HepG2 (cell line): ENCODE results near the gene POU4F2. TPM values are rescaled to one million over a fixed set of nuclear protein-coding genes. Genes with fewer than 3 reads are reported as not detected.

Source experiments
- ATAC-seq: fragments of 200-7000 bp; cut with Tn5 transposase; 3 replicates; pipeline ENCODE4 v1.9.1; 2020; ENCODE audit warnings: mild to moderate bottlenecking, moderate library complexity
- BruUV-seq: library from RNA; stranded (reverse); fragments of 400-500 nt; replicated peaks from 2 replicates; lab custom pipeline; 2021; lab: Mats Ljungman, UMichigan
- CTCF ChIA-PET: fragments of 300-600 bp; formaldehyde crosslinking; extraction: SDS; loops from one replicate; lab custom pipeline; 2021; ENCODE audit warnings: low total read pairs, inconsistent platforms, low intra/inter-chr PET ratio; lab: Yijun Ruan, JAX
- POLR2A ChIA-PET: fragments of 350-600 bp; sonication (Branson Sonifier 250); formaldehyde crosslinking; loops from one replicate; lab custom pipeline; 2020; ENCODE audit warnings: antibody characterized with exemption, inconsistent platforms; lab: Yijun Ruan, JAX
- DNase-seq: peaks from one replicate; pipeline ENCODE4 v3.0.0-alpha.2; 2015; ENCODE audit warnings: low spot score
- FAIRE-seq: peaks from 3 replicates; lab custom pipeline; 2011; peaks lifted over from hg19 to GRCh38; lab: Jason Lieb, UNC
- H2AFZ ChIP-seq: one replicate; pipeline ENCODE4 v1.6.1; 2011; ENCODE audit warnings: low read length, inconsistent platforms
- H3K27ac ChIP-seq: fragments of 300-600 bp; 3 replicates; pipeline ENCODE4 v1.8.0; 2011; ENCODE audit warnings: mixed run types, mild to moderate bottlenecking, mixed read lengths, low read length, inconsistent platforms; ENCODE audit not compliant: insufficient read depth; ENCODE audit errors: extremely low read length
- H3K27me3 ChIP-seq, 2 experiments: fragments of 200-600 bp in 1 of 2; 2 replicates in 1 of 2; 3 replicates in 1 of 2; pipeline versions ENCODE4 v1.6.0 to v1.8.0; 2011; ENCODE audit warnings: low read length in 2 of 2, mild to moderate bottlenecking in 2 of 2, moderate library complexity in 2 of 2, inconsistent platforms in 1 of 2; ENCODE audit not compliant: insufficient read depth in 2 of 2, control insufficient read depth in 1 of 2
- H3K36me3 ChIP-seq, 2 experiments: fragments of 200-600 bp in 1 of 2; replicated peaks in 1 of 2; 2 replicates in 1 of 2; 3 replicates in 1 of 2; pipeline versions ENCODE4 v1.5.1 to v1.8.0; 2011; ENCODE audit warnings: low read length in 2 of 2, inconsistent platforms in 1 of 2; ENCODE audit not compliant: insufficient read depth in 2 of 2, control insufficient read depth in 1 of 2
- H3K4me1 ChIP-seq: 2 replicates; pipeline ENCODE4 v1.5.1; 2012; ENCODE audit warnings: low read length, inconsistent platforms; ENCODE audit not compliant: insufficient read depth
- H3K4me2 ChIP-seq: 2 replicates; pipeline ENCODE4 v1.6.0; 2011; ENCODE audit warnings: low read depth, low read length, inconsistent platforms
- H3K4me3 ChIP-seq, 3 experiments: fragments of 200-600 bp in 1 of 3; sonication (generic), shearing (Covaris generic) in 1 of 3; replicated peaks in 1 of 3; 2 replicates each; pipeline ENCODE4 v1.5.1; 2011 to 2016; ENCODE audit warnings: low read length in 3 of 3, inconsistent platforms in 2 of 3, low read depth in 2 of 3, mild to moderate bottlenecking in 2 of 3, control low read depth in 1 of 3, mixed read lengths in 1 of 3; ENCODE audit not compliant: insufficient read depth in 1 of 3
- H3K79me2 ChIP-seq: one replicate; pipeline ENCODE4 v1.6.1; 2011; ENCODE audit warnings: low read length, inconsistent platforms; ENCODE audit not compliant: insufficient read depth
- H3K9ac ChIP-seq: 2 replicates; pipeline ENCODE4 v1.6.0; 2011; ENCODE audit warnings: mild to moderate bottlenecking, low read depth, low read length, inconsistent platforms; ENCODE audit not compliant: insufficient read depth
- H3K9me3 ChIP-seq: 2 replicates; pipeline ENCODE4 v1.5.1; 2012; ENCODE audit warnings: mild to moderate bottlenecking, low read length
- H4K20me1 ChIP-seq: 2 replicates; pipeline ENCODE4 v1.6.0; 2011; ENCODE audit warnings: inconsistent platforms, mild to moderate bottlenecking, low read length, moderate library complexity; ENCODE audit not compliant: insufficient read depth
- DZIP1 ChIP-seq: sonication (generic); formaldehyde crosslinking; IDR thresholded peaks from 2 replicates; pipeline ENCODE4 v1.5.0; 2020; ENCODE audit warnings: mild to moderate bottlenecking, missing genetic modification reagents
- KLF12 ChIP-seq: sonication (generic); formaldehyde crosslinking; IDR thresholded peaks from 2 replicates; pipeline ENCODE4 v1.4.0; 2020; ENCODE audit warnings: missing genetic modification reagents, borderline replicate concordance
- MAFG ChIP-seq: sonication (generic); formaldehyde crosslinking; IDR thresholded peaks from 2 replicates; pipeline ENCODE4 v1.5.1; 2020; ENCODE audit warnings: mild to moderate bottlenecking, missing genetic modification reagents
- NR2F6 ChIP-seq, 2 experiments: IDR thresholded peaks; 2 replicates each; pipeline ENCODE4 v1.6.1; 2016; ENCODE audit warnings: antibody characterized with exemption in 1 of 2, mild to moderate bottlenecking in 1 of 2
- PAWR ChIP-seq: sonication (generic); formaldehyde crosslinking; IDR thresholded peaks from 2 replicates; pipeline ENCODE4 v1.4.0; 2020; ENCODE audit warnings: missing genetic modification reagents, mild to moderate bottlenecking, borderline replicate concordance
- PCBP2 ChIP-seq: fragments of 200-400 bp; formaldehyde crosslinking; optimal IDR thresholded peaks from 2 replicates; pipeline ENCODE3; 2018; ENCODE audit warnings: low read length, low read depth; ENCODE audit not compliant: poor library complexity, severe bottlenecking
- PHB2 ChIP-seq: fragments of 450-650 bp; IDR thresholded peaks from 2 replicates; pipeline ENCODE4 v1.6.1; 2018; ENCODE audit not compliant: partially characterized antibody
- RELA ChIP-seq: sonication (generic); formaldehyde crosslinking; IDR thresholded peaks from 2 replicates; pipeline ENCODE4 v1.4.0; 2020; ENCODE audit warnings: missing genetic modification reagents
- SMAD1 ChIP-seq: sonication (generic); formaldehyde crosslinking; IDR thresholded peaks from 2 replicates; pipeline ENCODE4 v1.4.0; 2020; ENCODE audit warnings: missing genetic modification reagents, low read depth, mild to moderate bottlenecking, borderline replicate concordance
- ZNF10 ChIP-seq: sonication (generic); formaldehyde crosslinking; IDR thresholded peaks from 2 replicates; pipeline ENCODE4 v1.4.0; 2020; ENCODE audit warnings: mild to moderate bottlenecking, low read depth, missing genetic modification reagents, borderline replicate concordance
- ZNF143 ChIP-seq: sonication (generic); formaldehyde crosslinking; IDR thresholded peaks from 2 replicates; pipeline ENCODE4 v1.4.0; 2020; ENCODE audit warnings: missing genetic modification reagents
- ZNF430 ChIP-seq: sonication (generic); formaldehyde crosslinking; IDR thresholded peaks from 2 replicates; pipeline ENCODE4 v1.9.0; 2021; ENCODE audit warnings: mild to moderate bottlenecking, missing genetic modification reagents
- ZNF441 ChIP-seq: sonication (generic); formaldehyde crosslinking; IDR thresholded peaks from 2 replicates; pipeline ENCODE4 v1.7.0; 2021; ENCODE audit warnings: missing genetic modification reagents, borderline replicate concordance
- ZNF598 ChIP-seq: sonication (generic); formaldehyde crosslinking; IDR thresholded peaks from 2 replicates; pipeline ENCODE4 v1.5.1; 2020; ENCODE audit warnings: mild to moderate bottlenecking, missing genetic modification reagents, borderline replicate concordance
- ZNF784 ChIP-seq: sonication (generic); formaldehyde crosslinking; IDR thresholded peaks from 2 replicates; pipeline ENCODE4 v1.5.1; 2020; ENCODE audit warnings: missing genetic modification reagents, mild to moderate bottlenecking, borderline replicate concordance
- WGBS: methylation state at CpG from one replicate; pipeline ENCODE4 v1.1.6; 2017; ENCODE audit warnings: low lambda C conversion rate; 5-methylcytosine and 5-hydroxymethylcytosine counted together
- in situ Hi-C: cut with HindIII; loops from 2 replicates; pipeline ENCODE4 v1.10.0; 2017; ENCODE audit warnings: low pct_unique_long_range_greater_than_20kb; ENCODE audit not compliant: extremely low pct_ligation_motif_present
- intact Hi-C: fragments of 100-400 bp; cut with micrococcal nuclease; formaldehyde crosslinking; loops from one replicate; pipeline ENCODE4 v1.10.0; 2022; ENCODE audit not compliant: unreplicated experiment
- polyA plus RNA-seq, 8 experiments: library from polyadenylated mRNA; depleted of rRNA in 3 of 8; stranded (reverse) in 7 of 8; unstranded in 1 of 8; fragments of >200 nt; fragmentation: Illumina TruSeq in 4 of 8; extraction: Trizol in 4 of 8; gene quantifications; 2 replicates each; pipeline versions ENCODE4 v1.2.1 to v1.2.3, GENCODE V29; 2011 to 2016; ENCODE audit warnings: low read depth in 4 of 8, missing spikeins in 1 of 8, mixed read lengths in 1 of 8; ENCODE audit not compliant: insufficient read depth in 1 of 8
- total RNA-seq, 5 experiments: library from RNA; depleted of rRNA; stranded (reverse); fragments of >200 nt; fragmentation: Illumina TruSeq; extraction: Trizol; gene quantifications; 2 replicates each; pipeline ENCODE4 v1.2.3, GENCODE V29; 2016; ENCODE audit warnings: low read depth in 1 of 5
- TF ChIP-seq, protein P1 (sequence below): sonication (generic); formaldehyde crosslinking; IDR thresholded peaks from 2 replicates; pipeline ENCODE4 v1.5.0; 2020; ENCODE audit warnings: mild to moderate bottlenecking, low read depth, missing genetic modification reagents, borderline replicate concordance
- TF ChIP-seq, protein P2 (sequence below): sonication (generic); formaldehyde crosslinking; IDR thresholded peaks from 2 replicates; pipeline ENCODE4 v1.4.0; 2020; ENCODE audit warnings: missing genetic modification reagents
- TF ChIP-seq, protein P3 (sequence below): sonication (generic); formaldehyde crosslinking; IDR thresholded peaks from 2 replicates; pipeline ENCODE4 v1.4.0; 2020; ENCODE audit warnings: mild to moderate bottlenecking, missing genetic modification reagents

The POU4F2 gene
- total and polyA plus RNA-seq, 2 of the 13 experiments (the other 11 are each of a cell fraction or from before 2014, with no cell fraction given) = not detected

- TF ChIP-seq NR2F6 (IDR thresholded peaks at IDR 0.05) = no peak
- TF ChIP-seq NR2F6 (CRISPR knock-in tag; IDR thresholded peaks at IDR 0.05) = no peak
- TF ChIP-seq ZNF10 (CRISPR knock-in tag) = no peak
- TF ChIP-seq DZIP1 (CRISPR knock-in tag) = no peak
- TF ChIP-seq, all 625 proteins: peak for 0
Measured at GRCh38 chr4:146648461-146648783, 9.7 kb downstream of the POU4F2 start (continued).

GRCh38 chr4:146649232-146649631 is 10.5 kb downstream of the POU4F2 start:
- Histone ChIP-seq H4K20me1 (no peaks in the 10 kb centered on the region), H3K27me3 (peaks cover 3 to 9% of the 10 kb centered on the region in 2 experiments; a peak in 3 of 5 replicates), H3K9ac (no peak overlapping the region), H3K4me1 (no peaks in the 10 kb centered on the region), H3K4me2 (no peak overlapping the region), H3K79me2 (no peaks in the 10 kb centered on the region), H3K4me3 (no peak overlapping the region), H3K27ac (no peak overlapping the region), H2AFZ (no peak overlapping the region), H3K36me3 (no peaks in the 10 kb centered on the region), H3K9me3 (no peaks in the 10 kb centered on the region)
- ATAC-seq = no peak
- in situ Hi-C loops (no loop called here), intact Hi-C loops (no loop called here)
- ChIA-PET POLR2A (no interaction called here), CTCF (no interaction called here)
- DNase-seq = no peak
- no peak for FAIRE-seq
- BruUV-seq = no TSS peak
- 0% methylated on average over 3 of the region's 3 CpGs for WGBS
- TF ChIP-seq ZNF143 = no peak
- no peak for TF ChIP-seq MAFG (CRISPR knock-in tag)
- no peak for TF ChIP-seq PHB2
- no peak for TF ChIP-seq PAWR (CRISPR knock-in tag)
- no peak for TF ChIP-seq ZNF784 (CRISPR knock-in tag)
- no peak for TF ChIP-seq PCBP2
- TF ChIP-seq RELA (CRISPR knock-in tag) = no peak
- no peak for TF ChIP-seq KLF12 (CRISPR knock-in tag)
- no peak for TF ChIP-seq ZNF598
- TF ChIP-seq, protein P1, sequence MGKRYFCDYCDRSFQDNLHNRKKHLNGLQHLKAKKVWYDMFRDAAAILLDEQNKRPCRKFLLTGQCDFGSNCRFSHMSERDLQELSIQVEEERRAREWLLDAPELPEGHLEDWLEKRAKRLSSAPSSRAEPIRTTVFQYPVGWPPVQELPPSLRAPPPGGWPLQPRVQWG (CRISPR knock-in tag) = no peak
- TF ChIP-seq, protein P2, sequence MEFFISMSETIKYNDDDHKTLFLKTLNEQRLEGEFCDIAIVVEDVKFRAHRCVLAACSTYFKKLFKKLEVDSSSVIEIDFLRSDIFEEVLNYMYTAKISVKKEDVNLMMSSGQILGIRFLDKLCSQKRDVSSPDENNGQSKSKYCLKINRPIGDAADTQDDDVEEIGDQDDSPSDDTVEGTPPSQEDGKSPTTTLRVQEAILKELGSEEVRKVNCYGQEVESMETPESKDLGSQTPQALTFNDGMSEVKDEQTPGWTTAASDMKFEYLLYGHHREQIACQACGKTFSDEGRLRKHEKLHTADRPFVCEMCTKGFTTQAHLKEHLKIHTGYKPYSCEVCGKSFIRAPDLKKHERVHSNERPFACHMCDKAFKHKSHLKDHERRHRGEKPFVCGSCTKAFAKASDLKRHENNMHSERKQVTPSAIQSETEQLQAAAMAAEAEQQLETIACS (CRISPR knock-in tag) = no peak
- TF ChIP-seq SMAD1 = no peak
- no peak for TF ChIP-seq ZNF441 (CRISPR knock-in tag)
- TF ChIP-seq, protein P3, sequence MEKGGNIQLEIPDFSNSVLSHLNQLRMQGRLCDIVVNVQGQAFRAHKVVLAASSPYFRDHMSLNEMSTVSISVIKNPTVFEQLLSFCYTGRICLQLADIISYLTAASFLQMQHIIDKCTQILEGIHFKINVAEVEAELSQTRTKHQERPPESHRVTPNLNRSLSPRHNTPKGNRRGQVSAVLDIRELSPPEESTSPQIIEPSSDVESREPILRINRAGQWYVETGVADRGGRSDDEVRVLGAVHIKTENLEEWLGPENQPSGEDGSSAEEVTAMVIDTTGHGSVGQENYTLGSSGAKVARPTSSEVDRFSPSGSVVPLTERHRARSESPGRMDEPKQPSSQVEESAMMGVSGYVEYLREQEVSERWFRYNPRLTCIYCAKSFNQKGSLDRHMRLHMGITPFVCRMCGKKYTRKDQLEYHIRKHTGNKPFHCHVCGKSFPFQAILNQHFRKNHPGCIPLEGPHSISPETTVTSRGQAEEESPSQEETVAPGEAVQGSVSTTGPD (CRISPR knock-in tag) = no peak
- TF ChIP-seq ZNF430 (CRISPR knock-in tag) = no peak
